Erythroblast (primary cell): ENCODE measurements around the gene TCF19.

Experiments
- GATA1 ChIP-seq: IDR thresholded peaks from 2 replicates; pipeline ENCODE4 v1.6.1; 2011; ENCODE audit warnings: low read depth, mild to moderate bottlenecking, control low read depth, low read length, moderate library complexity
- POLR2A ChIP-seq: IDR thresholded peaks from 2 replicates; pipeline ENCODE4 v1.6.1; 2011; ENCODE audit warnings: mild to moderate bottlenecking, low read length

GRCh38 chr6:31179896-31180295 is 21.5 kb downstream of the TCF19 start:
- TF ChIP-seq POLR2A (no peak), GATA1 (no peak)
